ENCODE results near the gene CLK2. TPM values are rescaled to one million over a fixed set of nuclear protein-coding genes. Genes with fewer than 3 reads are reported as not detected.
A peak's percentile ranks its signal among the peaks of the same experiment; 100 is the strongest.

The CLK2 gene
- total and polyA plus RNA-seq, 2 of the 8 experiments (the other 6 are each of a cell fraction or from before 2014, with no cell fraction given) = 62.2 to 76.0 TPM

- Histone ChIP-seq H2AFZ (ENCODE audit: low read length) (no peak overlapping the region), H3K27ac (ENCODE audit: low read depth, low read length) (no peak overlapping the region; the same call in 1 of the 2 replicates), H3K9ac (replicated peaks in 1 of 4; ENCODE audit: extremely low read depth in 1 of 4, low read depth in 3 of 4, low read length in 3 of 4) (no peak overlapping the region), H3K4me3 (ENCODE audit: extremely low read depth in 1 of 4, insufficient read depth in 2 of 4, low read depth in 3 of 4, low read length in 4 of 4) (no peak overlapping the region), H2BK120ac (replicated peaks; ENCODE audit: low read depth, low read length) (no peak overlapping the region), H2BK20ac (ENCODE audit: low read length) (no peak overlapping the region; the same call in 1 of the 2 replicates), H3K56ac (replicated peaks; ENCODE audit: insufficient read length, low read depth, low read length) (no peak overlapping the region), H2AK5ac (ENCODE audit: low read depth, low read length) (no peak overlapping the region), H3K79me2 (ENCODE audit: control insufficient read depth in 1 of 2, insufficient read depth in 2 of 2, low read length in 2 of 2) (peaks cover 8 to 36% of the 10 kb centered on the region in 2 experiments), H3K79me1 (ENCODE audit: low read depth, low read length) (peaks cover 16% of the 10 kb centered on the region; the same call in 1 of the 2 replicates), H4K91ac (replicated peaks; ENCODE audit: insufficient read length, low read length) (no peak overlapping the region), H2BK5ac (ENCODE audit: low read depth, low read length) (peak overlapping the region; percentile 30; the same call in 1 of the 2 replicates), H3K23ac (ENCODE audit: insufficient read length) (no peak overlapping the region), H3K27me3 (replicated peaks in 1 of 4; ENCODE audit: control insufficient read depth in 3 of 4, extremely low read depth in 1 of 4, insufficient read depth in 3 of 4, low read length in 3 of 4) (no peaks in the 10 kb centered on the region), H3K23me2 (ENCODE audit: low read depth, low read length) (peaks cover 8% of the 10 kb centered on the region), H3K9me3 (ENCODE audit: insufficient read depth in 2 of 2, low read depth in 1 of 2, low read length in 1 of 2) (no peaks in the 10 kb centered on the region), H2BK12ac (ENCODE audit: low read depth, low read length) (no peak overlapping the region), H2BK15ac (ENCODE audit: low read length) (no peak overlapping the region), H4K20me1 (replicated peaks in 1 of 2; ENCODE audit: control insufficient read depth in 1 of 2, insufficient read depth in 2 of 2, low read length in 2 of 2) (peaks cover 10 to 31% of the 10 kb centered on the region in 2 experiments), H3K4me1 (replicated peaks in 1 of 4; ENCODE audit: control insufficient read depth in 3 of 4, insufficient read depth in 4 of 4, low read length in 3 of 4) (peaks cover 0 to 6% (median 4%) of the 10 kb centered on the region in 4 experiments; a peak in 5 of 7 replicates), H3K4ac (replicated peaks; ENCODE audit: insufficient read length, low read depth, low read length) (no peak overlapping the region), H3K36me3 (ENCODE audit: control insufficient read depth in 2 of 4, insufficient read depth in 4 of 4, low read length in 3 of 4) (peaks cover 8 to 46% (median 26%) of the 10 kb centered on the region in 4 experiments; a peak in 7 of 8 replicates), H4K8ac (ENCODE audit: extremely low read depth, insufficient read depth, low read length) (no peak overlapping the region), H4K5ac (ENCODE audit: insufficient read length, low read depth, low read length) (no peak overlapping the region), H3K14ac (ENCODE audit: insufficient read length) (no peak overlapping the region), H3K18ac (ENCODE audit: extremely low read depth, low read length) (no peak overlapping the region), H3K4me2 (ENCODE audit: insufficient read depth in 1 of 2, low read depth in 2 of 2, low read length in 2 of 2) (no peak overlapping the region)
- no peak for DNase-seq (ENCODE audit: low read depth in 1 of 2, low spot score in 2 of 2)
- no peak for FAIRE-seq
- ChIA-PET POLR2A (ENCODE audit: partially characterized antibody) (interaction anchor here (1.3 to 1.7 kb wide), 3 partner anchors 7 to 47 kb away, joined by 4 to 7 read pairs (median 6); partner anchors contain the start of gene RUSC1), CTCF (ENCODE audit: partially characterized antibody) (interaction anchor here (2.6 kb wide), 1 partner anchor 63 kb away, joined by 15 read pairs; no protein-coding TSS in a partner anchor)
- TF ChIP-seq JUN (IDR thresholded peaks at IDR 0.05; ENCODE audit: low read depth, low read length) (no peak), SRF (IDR thresholded peaks at IDR 0.05; ENCODE audit: low read depth, low read length) (no peak)
- WGBS, 2 experiments (ENCODE audit: extremely low coverage in 1 of 2, insufficient coverage in 1 of 2, insufficient read length in 1 of 2, insufficient replicate concordance in 2 of 2, low coverage in 1 of 2, low lambda C conversion rate in 2 of 2, missing lambda C conversion rate in 1 of 2) = 87% methylated on average over 8 of the region's 8 CpGs; no CpG with 5 or more reads in 1 of the 2 experiments
These were observed 40.0 kb upstream of the CLK2 start for GRCh38 chr1:155313261-155313660.

All from H1 (cell line).